22Rv1 (cell line): ENCODE data around the gene RSPH1.

ENCODE experiments used
- H3K27ac ChIP-seq: fragments of 450-650 bp; 2 replicates; pipeline ENCODE4 v1.5.1; 2017
- CTCF ChIP-seq: fragments of 450-650 bp; IDR thresholded peaks from 2 replicates; pipeline ENCODE4 v1.5.1; 2017; ENCODE audit warnings: mild to moderate bottlenecking
- ZFX ChIP-seq: fragments of 450-650 bp; IDR thresholded peaks from 2 replicates; pipeline ENCODE4 v1.6.1; 2017; ENCODE audit warnings: antibody characterized with exemption, borderline replicate concordance

RSPH1 gene

GRCh38 chr21:42468491-42469131 is 27.4 kb downstream of the RSPH1 start:
- TF ChIP-seq ZFX (no peak), CTCF (no peak)
- no peak overlapping the region for H3K27ac ChIP-seq

GRCh38 chr21:42467140-42467983 is 28.7 kb downstream of the RSPH1 start:
- TF ChIP-seq CTCF (no peak), ZFX (no peak)
- H3K27ac ChIP-seq, result no peak overlapping the region

- no peak overlapping the region for H3K27ac ChIP-seq
- TF ChIP-seq ZFX, result no peak
- no peak for TF ChIP-seq CTCF
Measured at GRCh38 chr21:42466700-42467099, 29.3 kb downstream of the RSPH1 start.

GRCh38 chr21:42465803-42466127 is 30.3 kb downstream of the RSPH1 start:
- H3K27ac ChIP-seq, result no peak overlapping the region
- TF ChIP-seq ZFX (no peak), CTCF (no peak)

GRCh38 chr21:42465008-42465802 is 30.8 kb downstream of the RSPH1 start:
- TF ChIP-seq ZFX (no peak), CTCF (no peak)
- no peak overlapping the region for H3K27ac ChIP-seq

GRCh38 chr21:42463861-42464515 is 32.0 kb downstream of the RSPH1 start:
- no peak for TF ChIP-seq ZFX
- TF ChIP-seq CTCF, result no peak
- H3K27ac ChIP-seq, result no peak overlapping the region
